Activated CD8-positive, alpha-beta memory T cell treated with anti-CD3 and anti-CD28 coated beads, Interleukin-2, amount 50 U/mL, for 1 hour (primary cell): ENCODE measurements around the gene METTL26.

ENCODE experiments used
- DNase-seq: peaks from one replicate; pipeline ENCODE4 v3.0.0-alpha.2; 2020; ENCODE audit errors: extremely low read depth

METTL26 gene

DNA sequence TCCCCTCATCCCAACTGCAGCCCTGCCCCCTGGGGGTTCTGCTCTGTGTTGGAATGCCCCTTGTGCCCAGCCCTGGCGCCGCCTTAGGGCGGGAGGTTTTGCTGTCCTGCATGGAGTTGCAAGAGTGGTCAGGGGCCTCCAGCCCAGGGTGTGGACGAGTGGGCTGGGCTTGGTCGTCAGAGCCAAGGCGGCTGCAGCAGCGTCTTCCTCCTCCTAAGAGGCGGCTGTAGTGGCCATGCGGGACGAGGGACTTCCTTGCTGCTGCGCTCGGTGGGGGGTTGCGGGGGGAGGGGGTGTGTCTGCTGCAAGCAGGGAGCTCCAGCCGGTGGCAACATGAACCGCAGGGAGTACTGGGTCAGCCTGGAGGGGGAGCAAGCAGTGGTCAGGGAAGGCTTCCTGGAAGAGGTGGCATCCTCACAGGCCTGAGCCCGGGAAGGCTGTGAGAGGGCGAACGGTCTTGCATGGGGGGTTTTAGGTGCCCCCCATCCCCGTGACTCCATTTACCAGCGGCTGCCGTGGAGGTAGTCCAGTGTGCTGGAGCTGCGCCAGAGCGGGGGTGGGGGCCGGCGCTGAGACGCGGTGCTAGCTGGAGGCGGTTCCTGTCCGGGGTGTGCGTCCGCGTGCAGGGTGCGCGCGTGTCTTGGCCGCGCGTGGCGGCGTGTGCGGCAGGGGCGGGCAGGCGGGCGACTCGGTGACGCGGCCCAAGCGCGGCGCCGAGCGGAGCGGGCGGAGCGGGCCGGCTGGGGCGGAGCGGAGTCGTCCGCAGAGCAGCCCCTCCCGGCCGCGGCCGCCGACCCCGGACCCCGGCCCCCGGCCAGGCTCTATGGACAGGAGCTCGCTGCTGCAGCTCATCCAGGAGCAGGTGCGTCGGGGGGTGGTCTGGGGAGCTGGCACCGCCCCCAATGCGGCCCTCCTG lies 39.1 kb upstream of the METTL26 start, which contains the start of gene RHBDL1:
TSS of gene RHBDL1 (plus strand) at position 704 of the 916 bp plus-strand sequence. CDS start at position 824, 120 bp downstream.
- DNase-seq, result no peak

DNA sequence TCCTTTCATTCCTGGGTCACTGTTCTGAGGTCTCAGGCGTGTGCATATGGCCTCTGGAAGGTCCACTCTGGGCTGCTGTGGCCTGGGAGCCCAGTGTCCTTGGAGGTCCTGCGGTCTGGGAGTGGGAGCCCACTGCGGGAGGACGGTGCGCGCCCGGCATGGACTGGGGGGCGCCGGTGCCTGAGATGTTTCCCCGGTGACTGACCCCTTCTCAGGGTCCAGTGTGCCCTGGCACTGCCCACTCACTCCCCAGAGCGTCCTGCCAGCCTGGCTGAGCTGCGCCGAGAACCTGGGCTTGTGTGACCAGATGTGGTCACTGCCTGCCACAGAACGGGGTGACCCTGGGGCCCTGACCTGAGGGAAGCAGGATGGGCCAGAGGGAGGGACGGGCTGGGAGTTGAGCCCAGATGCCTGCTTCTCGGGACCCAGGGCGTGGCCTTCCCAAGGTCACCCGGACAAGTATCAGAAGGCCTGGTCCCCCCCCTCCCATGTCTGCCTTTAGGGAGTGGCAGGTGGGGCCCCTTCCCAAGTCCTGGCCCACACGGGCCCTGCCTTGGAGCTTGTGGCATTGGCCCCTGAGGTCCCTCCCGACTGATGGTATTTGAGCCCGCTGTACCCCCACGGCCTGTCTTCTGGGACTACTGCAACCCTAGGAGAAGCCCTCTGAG lies 38.2 kb upstream of the METTL26 start:
- DNase-seq, result no peak

DNA sequence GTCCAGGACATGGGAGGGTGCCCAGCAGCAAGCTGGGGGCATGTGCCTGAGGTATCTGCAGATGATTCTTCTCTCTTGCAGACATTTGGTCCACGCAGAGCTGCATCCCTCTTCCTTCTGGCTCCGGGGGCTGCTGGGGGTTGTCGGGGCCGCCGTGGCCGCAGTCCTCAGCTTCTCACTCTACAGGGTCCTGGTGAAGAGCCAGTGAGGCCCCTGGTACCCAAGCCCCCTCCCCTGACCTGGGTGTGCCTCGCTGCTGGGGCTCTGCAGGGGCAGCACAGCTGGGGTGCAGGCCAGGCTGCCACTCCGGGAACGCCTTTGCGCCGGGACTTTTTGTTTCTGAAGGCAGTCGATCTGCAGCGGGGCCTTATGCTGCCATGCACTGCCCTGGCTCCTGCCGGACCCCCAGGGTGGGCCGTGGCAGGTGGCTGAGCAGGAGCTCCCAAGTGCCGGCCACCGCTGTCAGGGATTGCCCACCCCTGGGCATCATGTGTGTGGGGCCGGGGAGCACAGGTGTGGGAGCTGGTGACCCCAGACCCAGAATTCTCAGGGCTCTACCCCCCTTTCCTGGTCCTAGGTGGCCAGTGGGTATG lies 37.4 kb upstream of the METTL26 start:
- no peak for DNase-seq

DNA sequence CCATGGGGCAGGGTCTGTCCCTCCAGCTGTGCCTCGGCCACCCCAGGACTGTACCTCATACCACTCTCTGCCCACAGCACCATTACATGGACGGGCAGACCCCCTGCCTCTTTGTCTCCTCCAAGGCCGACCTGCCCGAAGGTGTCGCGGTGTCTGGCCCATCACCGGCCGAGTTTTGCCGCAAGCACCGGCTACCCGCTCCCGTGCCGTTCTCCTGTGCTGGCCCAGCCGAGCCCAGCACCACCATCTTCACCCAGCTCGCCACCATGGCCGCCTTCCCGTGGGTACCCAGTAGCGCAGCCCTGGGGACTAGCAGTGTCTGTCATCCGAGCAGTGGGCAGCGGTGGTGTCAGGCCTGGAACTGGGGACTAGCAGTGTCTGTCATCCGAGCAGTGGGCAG lies 36.7 kb upstream of the METTL26 start:
- no peak for DNase-seq

DNA sequence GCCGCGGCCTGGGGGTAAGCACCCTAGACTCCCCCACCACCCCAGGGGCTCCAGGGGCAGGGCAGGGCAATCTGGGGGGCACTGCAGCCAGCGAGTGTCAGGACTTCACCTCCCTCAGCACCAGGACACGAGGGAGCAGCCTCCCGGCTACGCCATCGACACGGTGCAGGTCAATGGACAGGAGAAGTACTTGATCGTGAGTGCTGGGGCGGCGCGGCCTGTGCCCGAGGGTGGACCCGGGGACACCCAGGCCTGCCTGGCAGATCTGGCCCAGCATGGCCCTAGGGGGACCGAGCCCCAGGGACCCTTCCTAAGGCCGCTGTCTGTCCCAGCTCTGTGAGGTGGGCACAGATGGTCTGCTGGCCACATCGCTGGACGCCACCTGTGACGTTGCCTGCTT lies 36.3 kb upstream of the METTL26 start:
- no peak for DNase-seq

DNA sequence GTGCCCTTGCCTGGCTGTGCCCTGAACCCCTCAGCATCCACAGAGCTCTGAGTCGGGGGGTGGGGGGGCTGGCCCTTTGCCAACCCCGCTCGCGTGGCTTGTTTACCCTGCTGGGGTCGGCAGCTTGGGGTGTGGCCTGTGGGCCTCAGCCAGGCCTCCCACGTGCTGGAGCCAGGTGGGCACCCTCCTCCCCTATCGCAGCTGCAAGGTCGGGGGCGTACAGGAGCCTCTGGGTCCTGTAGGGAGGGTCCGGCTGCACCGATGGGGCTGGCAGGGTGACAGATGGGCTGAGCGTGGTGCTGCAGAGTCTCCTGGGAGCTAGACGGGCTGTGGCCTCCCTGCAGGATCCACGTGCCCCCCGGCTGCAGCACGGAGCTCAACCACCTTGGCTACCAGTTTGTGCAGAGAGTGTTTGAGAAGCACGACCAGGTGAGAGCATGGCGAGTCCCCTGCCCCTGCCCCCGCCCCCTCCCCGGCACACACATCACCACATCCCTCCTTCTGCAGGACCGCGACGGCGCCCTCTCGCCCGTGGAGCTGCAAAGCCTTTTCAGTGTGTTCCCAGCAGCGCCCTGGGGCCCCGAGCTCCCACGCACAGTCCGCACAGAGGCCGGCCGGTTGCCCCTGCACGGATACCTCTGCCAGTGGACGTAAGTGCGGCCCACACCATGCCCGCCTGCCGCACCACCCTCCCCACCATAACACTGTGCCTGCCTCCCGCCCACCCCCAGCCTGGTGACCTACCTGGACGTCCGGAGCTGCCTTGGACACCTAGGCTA lies 35.4 kb upstream of the METTL26 start:
- no peak for DNase-seq

DNA sequence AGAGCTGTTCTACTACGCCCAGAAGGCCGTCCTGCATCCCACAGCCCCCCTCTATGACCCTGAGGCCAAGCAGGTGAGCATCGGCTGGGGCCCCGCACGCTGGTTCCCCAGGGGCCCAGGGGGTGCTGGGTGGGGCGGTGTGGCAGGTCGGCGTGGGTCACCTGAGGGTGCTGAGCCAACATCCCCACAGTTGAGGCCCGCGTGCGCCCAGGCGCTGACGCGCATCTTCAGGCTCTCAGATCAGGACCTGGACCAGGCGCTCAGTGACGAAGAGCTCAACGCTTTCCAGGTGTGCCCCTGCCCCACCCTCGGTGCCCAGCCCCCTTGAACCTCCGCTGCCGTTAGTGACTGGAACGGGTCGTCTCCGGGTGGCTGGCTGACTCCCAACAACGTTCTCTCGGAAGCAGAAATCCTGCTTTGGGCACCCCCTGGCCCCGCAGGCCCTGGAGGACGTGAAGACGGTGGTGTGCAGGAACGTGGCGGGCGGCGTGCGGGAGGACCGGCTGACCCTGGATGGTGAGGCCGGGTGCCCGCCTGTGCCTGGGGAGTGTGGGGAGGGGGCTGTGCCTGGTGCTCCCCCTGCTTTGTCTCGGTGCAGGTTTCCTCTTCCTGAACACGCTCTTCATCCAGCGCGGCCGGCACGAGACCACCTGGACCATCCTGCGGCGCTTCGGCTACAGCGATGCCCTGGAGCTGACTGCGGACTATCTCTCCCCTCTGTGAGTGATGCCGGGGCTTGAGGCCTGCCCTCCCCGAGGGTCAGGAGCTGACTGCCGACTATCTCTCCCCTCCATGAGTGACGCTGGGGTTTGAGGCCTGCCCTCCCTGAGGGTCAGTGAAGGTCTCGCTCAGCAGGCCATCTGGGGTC lies 34.6 kb upstream of the METTL26 start:
- no peak for DNase-seq

DNA sequence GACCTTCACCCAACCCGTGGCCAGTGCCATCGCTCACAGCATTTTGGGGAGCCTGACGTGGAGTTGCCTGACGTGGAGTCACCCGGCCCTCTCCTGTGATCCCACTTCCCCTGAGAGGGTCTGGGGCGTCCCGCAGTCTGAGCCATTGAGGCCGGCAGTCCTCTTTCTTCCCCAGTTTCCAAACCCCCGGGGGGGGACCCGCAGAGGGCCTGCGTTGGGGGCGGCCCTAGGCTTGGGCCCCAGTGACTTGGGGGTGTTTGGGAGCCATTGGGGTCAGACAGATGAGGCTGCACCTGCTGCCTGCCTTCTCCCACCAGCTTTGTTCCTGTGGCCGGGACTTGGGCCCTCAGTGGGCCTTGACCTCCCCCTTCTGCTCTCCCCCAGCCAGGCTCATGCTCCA lies 33.6 kb upstream of the METTL26 start:
- no peak for DNase-seq

DNA sequence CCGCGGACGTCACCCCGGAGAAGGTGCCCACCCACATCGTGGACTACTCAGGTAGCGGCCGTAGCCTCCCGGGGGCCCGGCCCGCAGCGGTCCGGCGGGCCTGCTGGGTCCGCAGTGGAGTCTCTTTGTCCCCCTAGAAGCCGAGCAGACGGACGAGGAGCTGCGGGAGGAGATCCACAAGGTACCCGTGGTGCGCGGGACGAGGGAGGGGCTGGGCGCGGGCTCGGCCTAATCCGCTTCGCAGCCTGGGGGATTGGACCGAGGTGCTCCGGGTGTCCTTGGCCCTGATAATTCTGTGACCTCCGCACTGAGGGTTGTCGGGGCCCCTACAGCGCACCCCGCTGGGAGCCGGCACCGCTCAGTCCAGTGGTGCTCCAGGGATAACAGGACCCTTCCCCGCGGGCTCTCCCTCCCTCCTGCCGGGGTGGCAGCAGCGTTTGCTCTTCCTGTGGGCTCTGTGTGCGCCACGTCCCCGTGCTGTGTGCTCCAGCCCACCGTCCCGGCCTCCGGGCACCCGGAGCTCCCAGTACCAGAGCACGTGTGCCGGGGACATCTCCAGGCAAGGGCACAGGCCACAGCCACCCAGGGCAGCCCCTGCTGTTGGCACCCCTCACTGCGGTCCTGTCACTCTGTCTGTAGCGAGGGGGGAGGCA lies 32.5 kb upstream of the METTL26 start:
- DNase-seq, result no peak

DNA sequence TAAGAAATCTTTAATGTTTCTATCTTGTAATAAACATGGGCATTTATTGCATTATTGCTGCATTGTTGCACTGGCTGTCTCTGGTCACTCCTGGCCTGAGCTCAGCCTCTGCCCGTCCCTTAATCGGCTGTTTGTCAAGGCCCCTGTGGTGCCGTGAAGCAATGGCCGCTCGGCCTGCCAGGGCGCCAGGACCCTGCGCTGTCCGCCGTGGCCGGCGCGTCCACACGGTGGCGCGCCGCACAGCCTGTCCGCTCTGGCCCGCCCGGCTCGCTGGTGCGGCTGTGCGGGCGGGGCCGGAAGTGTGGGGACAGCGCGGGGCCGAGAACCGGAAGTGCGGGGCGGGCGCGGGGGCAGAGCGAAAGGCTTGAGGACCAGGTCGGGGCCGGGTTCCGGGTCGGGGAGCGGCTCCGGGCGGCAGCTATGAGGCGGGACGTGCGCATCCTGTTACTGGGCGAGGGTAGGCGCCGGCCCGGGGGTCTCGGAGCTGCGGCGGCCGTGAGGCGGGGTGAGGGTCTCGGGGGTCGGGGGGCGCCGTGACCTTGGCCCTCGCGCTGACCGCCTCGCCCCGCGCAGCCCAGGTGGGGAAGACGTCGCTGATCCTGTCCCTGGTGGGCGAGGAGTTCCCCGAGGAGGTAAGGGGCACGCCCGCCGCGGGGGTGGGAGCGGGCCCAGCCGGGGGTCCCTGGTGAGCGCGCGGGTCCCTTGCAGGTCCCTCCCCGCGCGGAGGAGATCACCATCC lies 31.8 kb upstream of the METTL26 start, which contains the start of gene RHOT2:
TSS of gene RHOT2 (plus strand) at position 353 of the 739 bp plus-strand sequence. CDS start at position 421, 68 bp downstream.
- peak; percentile 78 for DNase-seq

DNA sequence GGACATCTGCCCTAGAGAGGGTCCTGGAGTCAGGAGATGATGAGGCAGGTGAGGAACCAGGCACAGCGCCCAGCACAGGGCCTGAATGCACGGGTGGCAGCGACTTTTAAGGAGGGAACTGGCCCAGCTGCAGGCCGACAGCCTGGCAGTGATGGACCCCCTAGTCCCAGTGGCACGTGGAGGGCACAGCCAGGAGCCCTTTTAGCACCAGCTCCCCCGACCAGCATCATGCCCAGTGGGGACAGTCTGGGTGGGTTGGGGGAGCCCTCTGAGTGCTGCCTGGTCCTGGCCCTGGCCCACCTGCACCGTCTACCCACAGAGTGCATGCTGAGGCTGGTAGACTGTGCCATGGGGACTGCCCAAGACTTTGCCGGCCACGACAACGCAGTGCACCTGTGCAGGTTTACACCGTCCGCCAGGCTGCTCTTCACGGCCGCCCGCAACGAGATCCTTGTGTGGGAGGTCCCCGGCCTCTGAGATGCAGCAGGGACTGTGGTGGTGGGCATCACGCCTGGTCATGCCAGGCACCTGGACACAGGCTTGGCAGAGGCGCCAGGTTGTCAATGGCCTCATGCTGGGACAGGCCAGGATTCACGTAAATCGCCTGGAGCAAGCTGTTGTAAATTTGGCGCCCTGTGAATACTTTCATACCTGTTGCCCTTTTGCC lies 31.1 kb upstream of the METTL26 start:
- DNase-seq, result no peak

DNA sequence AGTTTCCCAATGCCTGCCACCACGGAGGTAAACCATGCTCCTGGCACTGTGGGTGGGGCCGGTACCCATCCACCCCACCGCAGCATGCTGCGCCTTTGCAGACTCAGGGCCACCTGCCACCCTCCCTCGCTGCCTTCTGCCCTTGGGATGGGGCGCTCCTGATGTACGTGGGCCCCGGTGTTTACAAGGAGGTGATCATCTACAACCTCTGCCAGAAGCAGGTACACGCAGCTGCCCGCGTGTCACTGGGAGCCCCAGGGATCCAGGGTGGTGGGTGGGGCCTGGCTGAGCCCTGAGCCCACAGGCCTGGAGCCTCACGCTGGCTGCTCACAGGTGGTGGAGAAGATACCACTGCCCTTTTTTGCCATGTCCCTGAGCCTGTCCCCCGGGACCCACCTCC lies 30.5 kb upstream of the METTL26 start:
- DNase-seq, result no peak

DNA sequence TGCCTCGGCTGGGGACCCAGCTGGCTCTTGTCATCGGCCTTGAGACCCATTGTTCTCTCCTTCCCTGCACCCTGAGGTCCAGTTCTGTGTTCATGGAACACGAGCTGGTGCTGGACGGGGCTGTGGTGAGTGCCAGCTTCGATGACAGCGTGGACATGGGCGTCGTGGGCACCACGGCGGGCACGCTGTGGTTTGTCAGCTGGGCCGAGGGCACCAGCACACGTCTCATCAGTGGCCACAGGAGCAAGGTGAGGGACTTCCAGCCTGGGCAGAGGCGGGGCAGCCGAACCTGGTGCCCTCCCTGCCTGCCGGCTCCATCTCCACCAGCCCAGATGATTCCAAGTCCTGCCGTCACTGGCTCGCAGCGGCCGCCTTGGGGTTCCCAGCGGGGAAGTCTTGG lies 26.5 kb upstream of the METTL26 start:
- DNase-seq, result no peak

DNA sequence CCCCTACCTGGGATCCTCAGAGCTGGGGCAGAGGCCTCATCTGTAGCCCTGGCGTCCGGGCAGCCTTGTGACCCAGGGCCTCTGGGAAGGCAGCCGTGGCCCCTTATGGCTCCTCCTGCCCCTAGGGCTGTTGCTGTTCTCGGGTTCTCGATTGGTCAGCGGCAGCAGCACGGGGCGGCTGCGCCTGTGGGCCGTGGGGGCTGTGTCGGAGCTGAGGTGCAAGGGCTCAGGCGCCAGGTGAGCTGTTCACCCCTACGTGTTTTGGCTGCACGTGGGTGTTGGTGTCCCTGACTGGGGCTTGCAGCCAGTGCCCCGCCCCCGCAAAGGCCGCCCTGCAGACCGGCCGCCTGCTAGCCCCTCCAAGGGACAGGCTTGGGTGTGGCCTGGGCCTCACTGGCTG lies 26.0 kb upstream of the METTL26 start:
- DNase-seq, result no peak

DNA sequence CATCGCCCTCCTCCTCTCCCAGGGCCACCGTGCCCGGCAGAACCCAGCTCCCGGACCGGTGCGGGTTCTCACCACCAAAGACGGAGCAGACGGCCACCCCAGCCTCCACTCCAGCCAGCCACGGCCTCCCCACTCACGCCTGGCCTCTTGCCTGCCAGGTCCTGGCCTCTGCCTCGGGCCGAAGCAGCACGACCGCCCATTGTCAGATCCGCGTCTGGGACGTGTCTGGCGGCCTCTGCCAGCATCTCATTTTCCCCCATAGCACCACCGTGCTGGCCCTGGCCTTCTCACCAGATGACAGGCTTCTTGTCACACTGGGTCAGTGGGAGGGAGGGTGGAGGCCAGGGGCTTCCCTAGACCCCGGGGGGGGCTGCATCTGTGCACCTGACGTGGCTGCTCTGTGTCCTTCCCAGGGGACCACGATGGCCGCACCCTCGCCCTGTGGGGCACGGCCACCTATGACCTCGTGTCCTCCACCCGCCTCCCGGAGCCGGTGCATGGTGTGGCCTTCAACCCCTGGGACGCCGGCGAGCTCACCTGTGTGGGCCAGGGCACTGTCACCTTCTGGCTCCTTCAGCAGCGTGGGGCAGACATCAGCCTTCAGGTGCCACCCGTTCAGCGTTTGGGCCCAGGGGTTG lies 25.2 kb upstream of the METTL26 start:
- DNase-seq, result no peak

DNA sequence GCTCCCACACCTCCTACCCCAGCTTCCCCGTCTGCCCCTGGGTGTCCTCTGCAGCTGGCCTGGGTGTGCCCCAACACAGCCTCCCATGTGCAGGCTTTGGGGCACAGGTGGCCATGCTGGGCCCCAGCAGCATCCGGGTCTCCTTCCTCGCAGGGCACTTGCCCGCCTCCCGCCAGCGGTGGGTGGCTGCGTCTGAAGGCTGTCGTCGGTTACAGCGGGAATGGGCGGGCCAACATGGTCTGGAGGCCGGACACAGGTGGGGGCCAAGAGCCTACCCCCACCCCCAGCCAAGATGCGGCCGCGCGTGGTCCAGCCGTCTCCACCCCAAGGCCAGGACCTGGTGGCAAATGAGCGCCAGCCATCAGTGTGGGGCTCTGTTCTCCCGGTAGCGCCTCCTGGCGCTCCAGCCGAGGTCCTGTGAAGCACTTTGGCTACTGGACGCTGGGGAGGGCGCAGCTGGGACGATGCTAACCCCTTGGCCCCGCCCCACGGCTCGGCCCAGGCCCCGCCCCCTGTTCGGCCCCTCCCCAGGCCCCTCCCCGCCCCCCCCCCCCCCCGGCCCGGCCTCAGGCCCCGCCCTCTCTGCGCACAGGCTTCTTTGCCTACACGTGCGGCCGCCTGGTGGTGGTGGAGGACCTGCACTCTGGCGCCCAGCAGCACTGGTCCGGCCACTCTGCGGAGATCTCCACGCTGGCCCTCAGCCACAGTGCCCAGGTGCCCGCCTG lies 24.5 kb upstream of the METTL26 start:
- no peak for DNase-seq

DNA sequence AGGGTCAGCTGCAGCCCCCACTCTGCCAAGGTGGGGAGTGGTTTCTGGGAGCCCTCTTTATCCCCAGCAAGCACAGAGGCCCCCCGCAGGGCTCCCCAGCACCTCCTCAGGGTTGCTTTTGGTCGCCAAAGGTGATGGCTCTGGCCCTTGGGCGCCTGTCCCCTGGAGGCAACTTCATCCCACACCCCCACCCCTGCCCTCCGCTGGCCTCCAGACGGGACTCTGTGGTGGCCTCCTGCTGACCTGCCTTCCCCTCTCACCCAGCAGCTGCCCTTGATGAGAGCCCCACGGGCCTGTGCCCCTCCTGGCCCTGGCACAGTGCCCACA lies 24.0 kb upstream of the METTL26 start:
- DNase-seq, result no peak

DNA sequence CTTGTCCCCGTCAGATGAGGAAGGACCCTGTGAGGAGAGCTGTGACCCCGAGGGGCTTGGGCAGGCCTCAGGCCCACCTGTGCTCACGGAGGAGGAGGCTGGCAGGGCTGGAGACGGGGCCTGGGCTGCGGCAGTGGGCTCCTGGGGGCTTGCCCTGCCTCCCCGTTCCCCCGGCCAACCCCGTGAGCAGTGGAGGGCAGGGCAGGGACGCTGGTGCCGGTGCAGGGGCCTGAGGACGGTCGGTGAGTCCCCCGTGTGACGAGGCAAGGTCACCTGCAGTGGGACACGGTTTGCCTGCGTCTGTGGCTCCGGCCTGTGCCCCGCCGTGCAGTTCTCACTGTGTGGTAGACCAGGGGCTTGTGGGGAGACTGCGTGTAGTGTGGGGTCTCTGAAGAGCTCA lies 23.5 kb upstream of the METTL26 start:
- no peak for DNase-seq
